Measurements from ENCODE around the gene EIF2D.

- TF ChIP-seq CTCF (IDR thresholded peaks at IDR 0.05) (no peak), EP300 (IDR thresholded peaks at IDR 0.05; ENCODE audit: low read depth) (no peak), POLR2A (IDR thresholded peaks at IDR 0.05) (no peak)
Observed at GRCh38 chr1:206586501-206587445, 25.5 kb downstream of the EIF2D start.

Measured in transverse colon (tissue), 3 donors.